H1 (cell line): ENCODE data around the gene KIZ. TPM values are rescaled to one million over a fixed set of nuclear protein-coding genes. Genes with fewer than 3 reads are reported as not detected.

Experiments
- ATF3 ChIP-seq: IDR thresholded peaks from 2 replicates; pipeline ENCODE4 v1.6.1; 2011; ENCODE audit warnings: low read depth, mild to moderate bottlenecking, low read length; ENCODE audit not compliant: insufficient read depth
- BCL11A ChIP-seq, 2 experiments: IDR thresholded peaks; one replicate each; pipeline ENCODE4 v1.6.1; 2011; ENCODE audit warnings: low read depth in 2 of 2, low read length in 2 of 2, mild to moderate bottlenecking in 2 of 2
- JUN ChIP-seq: IDR thresholded peaks from 2 replicates; pipeline ENCODE4 v1.6.1; 2011; ENCODE audit warnings: low read depth, mild to moderate bottlenecking, improper control_type of control experiment, low read length
- POU5F1 ChIP-seq: IDR thresholded peaks from 2 replicates; pipeline ENCODE4 v1.6.1; 2011; ENCODE audit warnings: low read depth, mild to moderate bottlenecking, low read length, moderate library complexity
- polyA plus RNA-seq, 7 experiments: library from polyadenylated mRNA; depleted of rRNA in 3 of 7; stranded (reverse) in 5 of 7; unstranded in 2 of 7; fragments of >200 nt in 5 of 7; fragments of 200-250 nt in 2 of 7; gene quantifications; 1 replicate in 5 of 7; 2 replicates in 1 of 7; 4 replicates in 1 of 7; pipeline versions ENCODE4 v1.2.1 to v1.2.3, GENCODE V29; 2011 to 2013; ENCODE audit warnings: missing spikeins in 2 of 7, mixed read lengths in 2 of 7
- total RNA-seq: library from RNA; stranded (reverse); fragmentation: NEBNext Ultra II Directional; extraction: Animal tissue kit (Norgen Biotek cat#: 25700); gene quantifications from 2 replicates; pipeline ENCODE4 v1.2.1, GENCODE V29; 2021

The KIZ gene
- total and polyA plus RNA-seq, 2 of the 8 experiments (the other 6 are each of a cell fraction or from before 2014, with no cell fraction given) = 13.0 to 51.7 TPM

- TF ChIP-seq BCL11A (IDR thresholded peaks at IDR 0.05; ENCODE audit: low read depth in 2 of 2, low read length in 2 of 2) = no peak
- TF ChIP-seq JUN = no peak
- no peak for TF ChIP-seq POU5F1
- no peak for TF ChIP-seq ATF3
Observed at GRCh38 chr20:21111416-21111815, 14.5 kb upstream of the KIZ start (continued).
